B cell (primary cell): ENCODE results near the gene FES.

ENCODE experiments used
- EZH2 ChIP-seq: IDR thresholded peaks from 2 replicates; pipeline ENCODE4 v1.6.1; 2012; ENCODE audit warnings: borderline replicate concordance, low read depth, mild to moderate bottlenecking, moderate library complexity, low read length; ENCODE audit not compliant: insufficient read depth, poor library complexity, severe bottlenecking
- TF ChIP-seq, protein P1 (sequence below): fragments of 200-600 bp; IDR thresholded peaks from one replicate; pipeline ENCODE4 v1.8.0; 2022; ENCODE audit warnings: antibody characterized with exemption, mild to moderate bottlenecking

- TF ChIP-seq, protein P1, sequence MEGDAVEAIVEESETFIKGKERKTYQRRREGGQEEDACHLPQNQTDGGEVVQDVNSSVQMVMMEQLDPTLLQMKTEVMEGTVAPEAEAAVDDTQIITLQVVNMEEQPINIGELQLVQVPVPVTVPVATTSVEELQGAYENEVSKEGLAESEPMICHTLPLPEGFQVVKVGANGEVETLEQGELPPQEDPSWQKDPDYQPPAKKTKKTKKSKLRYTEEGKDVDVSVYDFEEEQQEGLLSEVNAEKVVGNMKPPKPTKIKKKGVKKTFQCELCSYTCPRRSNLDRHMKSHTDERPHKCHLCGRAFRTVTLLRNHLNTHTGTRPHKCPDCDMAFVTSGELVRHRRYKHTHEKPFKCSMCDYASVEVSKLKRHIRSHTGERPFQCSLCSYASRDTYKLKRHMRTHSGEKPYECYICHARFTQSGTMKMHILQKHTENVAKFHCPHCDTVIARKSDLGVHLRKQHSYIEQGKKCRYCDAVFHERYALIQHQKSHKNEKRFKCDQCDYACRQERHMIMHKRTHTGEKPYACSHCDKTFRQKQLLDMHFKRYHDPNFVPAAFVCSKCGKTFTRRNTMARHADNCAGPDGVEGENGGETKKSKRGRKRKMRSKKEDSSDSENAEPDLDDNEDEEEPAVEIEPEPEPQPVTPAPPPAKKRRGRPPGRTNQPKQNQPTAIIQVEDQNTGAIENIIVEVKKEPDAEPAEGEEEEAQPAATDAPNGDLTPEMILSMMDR: no peak
- no peak for TF ChIP-seq EZH2
Observed at GRCh38 chr15:90859234-90860131, 24.8 kb upstream of the FES start.
